Measurements from ENCODE around the gene THSD7B. TPM values are rescaled to one million over a fixed set of nuclear protein-coding genes. Genes with fewer than 3 reads are reported as not detected.

THSD7B gene
- polyA plus RNA-seq, 1 donor, result 0.42 TPM

DNA sequence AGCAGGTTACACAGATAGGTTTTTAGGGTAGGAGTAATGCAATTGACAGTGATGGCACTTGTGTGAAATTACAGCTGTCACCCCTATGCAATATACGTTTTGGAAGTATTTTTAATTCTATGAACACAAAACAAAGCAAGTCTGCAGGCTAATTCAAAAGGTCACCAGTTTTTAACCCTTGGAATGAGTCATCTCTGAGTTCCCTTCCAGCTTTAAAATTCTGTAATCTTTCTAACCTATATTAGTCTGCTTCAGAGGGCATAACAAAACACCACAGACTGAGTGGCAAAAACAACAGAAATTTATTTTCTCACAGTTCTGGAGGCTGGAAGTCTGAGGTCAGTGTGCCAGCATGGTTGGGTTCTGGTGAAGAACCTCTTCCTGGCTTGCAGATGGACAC, 602.0 kb downstream of the THSD7B start:
- no peak for DNase-seq (ENCODE audit: low read depth)

DNA sequence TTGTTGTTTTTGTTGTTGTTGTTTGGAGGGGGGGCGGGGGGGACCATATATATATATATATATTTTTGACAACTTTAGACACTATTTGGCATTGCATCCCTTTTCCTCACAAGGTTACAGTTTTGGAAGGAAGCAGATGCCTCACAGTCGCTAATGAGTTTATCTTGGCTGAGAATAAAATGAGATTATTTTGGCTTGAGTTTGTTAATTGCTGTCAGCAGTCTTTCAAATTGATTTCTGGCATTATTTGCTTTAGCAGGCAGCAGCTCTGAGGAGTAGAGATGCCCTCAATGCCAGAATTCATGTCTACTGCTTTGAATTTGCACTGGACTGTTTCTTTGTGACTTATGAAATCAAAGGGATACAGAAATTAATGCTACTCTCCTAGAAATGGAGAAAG, 603.8 kb downstream of the THSD7B start:
- no peak for DNase-seq (ENCODE audit: low read depth)

GRCh38 chr2:137379186-137379585, 613.8 kb downstream of the THSD7B start:
- DNase-seq (ENCODE audit: low read depth), result no peak

GRCh38 chr2:137380610-137381009, 615.3 kb downstream of the THSD7B start:
- DNase-seq (ENCODE audit: low read depth), result no peak

DNA sequence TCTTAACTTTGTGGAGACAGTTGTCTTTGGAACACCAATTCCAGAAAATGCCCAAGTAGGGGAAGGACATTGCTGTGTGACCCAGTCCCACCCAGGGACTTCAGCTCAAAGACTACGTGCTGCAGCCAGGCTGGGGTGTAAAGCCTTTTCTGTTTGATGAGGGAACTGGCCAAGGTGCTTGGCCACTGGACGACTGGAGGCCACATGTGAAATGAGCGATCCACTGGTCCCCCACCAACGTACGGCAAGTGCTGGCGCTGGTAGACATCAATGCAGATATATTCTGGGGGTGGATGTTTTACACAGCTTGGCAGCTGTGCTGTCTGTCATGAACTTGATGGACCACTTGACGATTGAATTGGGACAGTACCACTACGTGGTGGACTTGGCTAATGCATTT, 616.4 kb downstream of the THSD7B start:
- no peak for DNase-seq (ENCODE audit: low read depth)

GRCh38 chr2:137383391-137383790, 618.0 kb downstream of the THSD7B start:
- DNase-seq (ENCODE audit: low read depth), result no peak

DNA sequence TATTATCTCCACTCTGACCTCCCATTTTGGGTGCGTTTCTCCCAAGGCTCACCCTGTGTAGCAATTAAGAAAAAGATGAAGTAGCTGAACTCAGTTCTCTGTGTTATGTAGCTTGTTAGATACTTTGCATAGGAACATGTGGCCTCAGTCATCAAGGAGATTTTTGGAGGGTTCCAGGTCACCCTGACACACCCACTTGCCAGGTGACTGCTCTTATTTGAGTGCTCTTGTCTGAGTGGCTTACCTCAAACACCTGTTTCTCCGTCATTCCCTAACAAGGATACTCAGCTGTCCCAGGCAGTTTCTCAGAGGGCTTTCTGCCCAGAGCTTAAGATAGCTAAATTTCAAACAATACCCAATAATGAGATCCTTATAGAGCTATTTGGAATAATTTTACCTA, 621.7 kb downstream of the THSD7B start:
- no peak for DNase-seq (ENCODE audit: low read depth)

GRCh38 chr2:137405496-137405895, 640.2 kb downstream of the THSD7B start:
- DNase-seq (ENCODE audit: low read depth), result no peak

GRCh38 chr2:137411585-137411984, 646.2 kb downstream of the THSD7B start:
- DNase-seq (ENCODE audit: low read depth), result no peak

GRCh38 chr2:137420744-137421143, 655.4 kb downstream of the THSD7B start:
- DNase-seq (ENCODE audit: low read depth), result no peak

DNA sequence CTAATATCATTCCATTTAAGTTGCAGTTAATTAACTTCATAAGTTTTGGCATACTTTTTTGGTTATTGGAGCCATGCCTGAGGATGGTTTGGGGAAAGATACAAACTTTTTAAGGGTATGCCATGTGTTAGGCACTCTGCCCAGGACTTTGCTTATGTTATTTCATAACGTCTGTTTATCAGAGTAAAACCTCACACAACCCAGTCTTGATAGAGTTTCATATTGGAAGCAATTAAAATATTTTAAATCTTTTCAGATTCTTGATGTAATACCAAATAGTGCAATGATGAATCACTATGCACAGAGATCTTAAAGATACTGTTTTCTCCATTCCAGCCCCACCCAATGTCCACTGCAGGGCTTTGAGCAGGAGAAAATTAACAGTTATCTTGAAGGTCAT, 669.8 kb downstream of the THSD7B start:
- DNase-seq (ENCODE audit: low read depth), result no peak

DNA sequence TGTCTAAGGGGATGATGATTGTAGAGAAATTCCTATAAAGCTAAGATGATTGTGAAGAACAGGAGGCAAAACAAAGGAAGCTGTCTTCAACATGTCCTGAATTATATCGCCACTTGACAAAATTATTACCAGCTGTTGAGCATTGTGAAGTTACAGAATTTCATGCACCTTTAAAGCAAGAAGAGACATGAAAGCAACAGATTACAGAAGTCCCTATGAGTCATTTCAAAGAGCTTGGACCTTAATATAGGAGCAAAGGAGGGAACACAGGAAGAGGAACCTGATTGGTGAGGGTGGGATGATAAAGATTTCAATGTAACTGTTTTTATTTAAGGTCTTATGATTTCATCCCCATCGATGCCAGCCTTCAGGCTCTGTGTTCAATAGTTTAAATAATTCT, 672.0 kb downstream of the THSD7B start:
- DNase-seq (ENCODE audit: low read depth), result no peak

GRCh38 chr2:137444970-137445369, 679.6 kb downstream of the THSD7B start:
- DNase-seq (ENCODE audit: low read depth), result no peak

GRCh38 chr2:137449454-137449853, 684.1 kb downstream of the THSD7B start:
- no peak for DNase-seq (ENCODE audit: low read depth)

GRCh38 chr2:137454886-137455285, 689.5 kb downstream of the THSD7B start:
- no peak for DNase-seq (ENCODE audit: low read depth)

GRCh38 chr2:137467246-137467862, 702.0 kb downstream of the THSD7B start:
- DNase-seq (ENCODE audit: low read depth), result no peak

DNA sequence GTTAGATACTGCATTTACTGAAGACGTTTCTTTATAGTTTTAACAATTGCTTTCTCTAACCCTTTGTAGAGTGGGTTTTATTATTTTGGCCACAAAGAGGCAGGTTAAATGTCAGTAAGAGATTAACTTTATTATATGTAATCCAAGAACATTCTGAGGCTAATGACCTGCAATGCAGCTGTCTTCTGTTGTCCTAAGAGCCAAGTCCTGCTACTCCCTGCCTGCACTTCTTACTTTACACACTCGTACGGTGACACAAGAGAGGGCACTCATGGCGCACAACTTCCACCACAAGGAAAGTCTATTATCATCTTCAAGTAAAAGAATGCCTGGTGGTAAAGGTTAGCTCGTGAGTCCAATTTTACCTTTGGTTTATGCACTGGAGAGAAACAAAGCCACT, 727.9 kb downstream of the THSD7B start:
- no peak for DNase-seq (ENCODE audit: low read depth)

GRCh38 chr2:137500599-137500998, 735.3 kb downstream of the THSD7B start:
- no peak for DNase-seq (ENCODE audit: low read depth)

DNA sequence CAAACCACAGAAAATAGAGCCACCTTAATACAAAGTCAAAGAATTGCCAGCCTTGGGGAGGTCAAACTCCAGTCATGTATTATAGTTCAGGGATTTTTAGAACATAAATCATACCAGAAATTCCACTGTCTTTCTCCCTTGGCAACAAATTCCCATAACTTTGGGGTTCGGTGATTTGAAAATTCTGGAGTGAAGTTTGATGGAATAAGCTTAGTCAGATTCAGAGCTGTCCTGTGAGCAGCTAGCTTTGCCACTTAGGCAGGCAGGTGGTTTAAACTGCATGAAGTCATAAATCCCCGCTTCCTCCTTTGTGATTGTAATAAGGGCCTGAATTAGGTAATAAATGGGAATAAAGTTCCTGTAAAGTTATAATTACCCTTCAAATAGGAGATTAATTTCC, 741.9 kb downstream of the THSD7B start:
- no peak for DNase-seq (ENCODE audit: low read depth)

- DNase-seq (ENCODE audit: low read depth), result no peak
Measured at GRCh38 chr2:137508739-137509384, 743.5 kb downstream of the THSD7B start.

GRCh38 chr2:137511526-137511925, 746.2 kb downstream of the THSD7B start:
- DNase-seq (ENCODE audit: low read depth), result no peak

DNA sequence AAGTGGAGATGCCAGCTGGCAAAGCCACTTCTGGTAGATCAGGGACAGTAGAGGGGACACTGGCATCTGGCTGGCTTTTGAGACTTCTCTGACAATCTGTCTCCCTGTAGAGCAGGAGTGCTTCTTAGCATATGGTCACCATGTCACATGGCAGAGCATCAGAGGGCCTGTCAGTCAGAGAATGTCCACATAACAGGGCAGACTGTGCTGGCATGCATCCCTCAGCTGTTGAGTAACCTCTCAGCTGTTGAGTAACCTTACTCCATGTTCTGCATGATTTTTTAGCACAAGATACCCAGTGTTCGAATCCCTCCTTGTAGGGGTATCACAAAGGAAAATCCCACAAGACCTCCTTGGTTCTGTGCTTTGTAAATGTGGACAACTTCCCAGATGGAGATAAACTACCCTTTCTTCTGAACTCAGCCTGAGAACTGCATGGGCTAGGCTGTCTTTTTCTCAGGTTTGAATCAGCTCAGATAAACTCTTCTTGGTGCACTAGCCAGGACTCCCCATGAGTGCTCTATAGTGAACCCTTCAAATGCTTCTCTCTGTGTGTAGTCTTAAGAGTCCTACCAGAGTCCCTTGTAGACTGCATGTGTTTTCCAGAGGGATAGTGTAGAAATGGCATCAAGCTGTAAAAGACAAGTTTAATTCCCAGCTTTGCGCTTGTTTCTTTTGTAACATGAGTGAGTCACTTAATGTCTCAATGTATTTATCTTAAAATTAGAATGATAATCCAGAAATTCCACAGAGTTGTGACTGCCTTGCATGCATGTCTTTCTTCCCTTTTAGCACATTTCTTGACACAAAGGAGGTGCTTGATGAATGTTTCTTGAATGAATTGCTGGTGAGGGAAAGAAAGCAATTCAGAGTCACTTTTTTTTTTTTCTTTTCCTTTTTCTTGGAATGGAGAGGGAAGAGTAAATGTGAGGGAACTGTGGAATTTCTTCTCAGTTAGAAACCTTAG, 756.6 kb downstream of the THSD7B start:
- no peak for DNase-seq (ENCODE audit: low read depth)

DNA sequence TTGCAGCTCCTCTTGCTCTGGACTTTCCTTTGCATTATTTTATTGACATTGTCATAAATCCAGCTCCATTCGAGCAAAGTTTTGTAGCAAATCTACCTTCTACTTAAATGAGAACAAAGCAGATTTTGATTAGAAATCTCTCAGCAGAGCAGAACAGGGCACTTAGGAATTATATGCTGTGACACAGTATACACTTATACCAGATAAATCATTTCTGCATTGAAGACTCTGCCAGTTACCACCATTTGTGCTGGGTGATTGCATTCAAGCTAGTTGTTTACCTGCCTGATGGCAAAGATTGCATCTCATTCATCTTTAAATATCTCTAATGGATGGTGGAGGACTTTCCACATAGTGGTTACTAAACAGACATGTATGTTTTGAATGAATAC, 757.3 kb downstream of the THSD7B start:
- DNase-seq (ENCODE audit: low read depth), result no peak
